NB4 (cell line): ENCODE data around the gene C1QBP.

Source experiments
- DNase-seq: peaks from one replicate; pipeline ENCODE4 v3.0.0; 2010; ENCODE audit warnings: low read depth
- H3K4me3 ChIP-seq: one replicate; pipeline ENCODE4 v1.5.1; 2011; ENCODE audit warnings: mild to moderate bottlenecking, low read depth, low read length, moderate library complexity
- MAX ChIP-seq: IDR thresholded peaks from 2 replicates; pipeline ENCODE4 v1.6.1; 2011; ENCODE audit warnings: low read depth, low read length
- MYC ChIP-seq: IDR thresholded peaks from 2 replicates; pipeline ENCODE4 v1.6.1; 2011; ENCODE audit warnings: low read depth, low read length
- POLR2A ChIP-seq: IDR thresholded peaks from 2 replicates; pipeline ENCODE4 v1.6.1; 2011; ENCODE audit warnings: mild to moderate bottlenecking; ENCODE audit not compliant: insufficient read length; ENCODE audit errors: extremely low read depth
- TF ChIP-seq, protein P1 (sequence below): IDR thresholded peaks from one replicate; pipeline ENCODE4 v1.5.1; 2012; ENCODE audit warnings: low read depth, low read length

Gene C1QBP

DNA sequence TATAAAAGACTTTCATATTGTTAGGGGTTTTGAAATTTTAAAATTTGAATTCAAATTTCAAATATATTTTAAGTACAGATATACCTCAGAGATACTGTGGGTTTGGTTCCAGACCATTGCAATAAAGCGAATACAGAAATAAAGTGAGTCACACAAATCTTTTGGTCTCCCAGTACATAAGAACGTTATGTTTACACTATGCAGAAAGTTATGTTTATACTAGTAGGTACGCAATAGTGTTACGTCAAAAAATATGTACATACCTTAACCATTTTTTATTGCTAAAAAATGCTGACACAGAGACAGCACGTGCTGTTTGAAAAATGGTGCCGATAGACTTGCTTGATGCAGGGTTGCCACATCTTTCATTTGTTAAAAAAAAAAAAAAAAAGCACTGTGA, 39.2 kb downstream of the C1QBP start:
- TF ChIP-seq, protein P1, sequence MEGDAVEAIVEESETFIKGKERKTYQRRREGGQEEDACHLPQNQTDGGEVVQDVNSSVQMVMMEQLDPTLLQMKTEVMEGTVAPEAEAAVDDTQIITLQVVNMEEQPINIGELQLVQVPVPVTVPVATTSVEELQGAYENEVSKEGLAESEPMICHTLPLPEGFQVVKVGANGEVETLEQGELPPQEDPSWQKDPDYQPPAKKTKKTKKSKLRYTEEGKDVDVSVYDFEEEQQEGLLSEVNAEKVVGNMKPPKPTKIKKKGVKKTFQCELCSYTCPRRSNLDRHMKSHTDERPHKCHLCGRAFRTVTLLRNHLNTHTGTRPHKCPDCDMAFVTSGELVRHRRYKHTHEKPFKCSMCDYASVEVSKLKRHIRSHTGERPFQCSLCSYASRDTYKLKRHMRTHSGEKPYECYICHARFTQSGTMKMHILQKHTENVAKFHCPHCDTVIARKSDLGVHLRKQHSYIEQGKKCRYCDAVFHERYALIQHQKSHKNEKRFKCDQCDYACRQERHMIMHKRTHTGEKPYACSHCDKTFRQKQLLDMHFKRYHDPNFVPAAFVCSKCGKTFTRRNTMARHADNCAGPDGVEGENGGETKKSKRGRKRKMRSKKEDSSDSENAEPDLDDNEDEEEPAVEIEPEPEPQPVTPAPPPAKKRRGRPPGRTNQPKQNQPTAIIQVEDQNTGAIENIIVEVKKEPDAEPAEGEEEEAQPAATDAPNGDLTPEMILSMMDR = no peak
- no peak for TF ChIP-seq MAX
- no peak for DNase-seq
- H3K4me3 ChIP-seq = no peak overlapping the region

DNA sequence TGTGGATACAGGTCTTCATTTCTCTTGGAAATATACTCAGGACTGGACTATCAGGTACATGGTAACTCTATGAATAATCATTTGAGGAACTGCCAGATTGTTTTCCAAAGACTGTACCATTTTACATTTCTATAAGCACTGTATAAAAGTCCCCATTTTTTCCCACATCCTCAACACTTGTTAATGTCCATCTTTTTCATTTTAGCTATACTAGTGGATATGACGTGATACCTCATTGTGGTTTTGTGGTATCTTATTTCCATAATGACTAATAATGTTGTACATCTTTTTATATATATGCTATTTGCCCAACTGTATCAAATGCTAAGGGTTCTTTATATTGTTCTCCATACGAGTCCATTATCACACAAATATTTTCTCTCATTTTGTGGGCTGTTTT, 42.3 kb downstream of the C1QBP start:
- TF ChIP-seq, protein P1 = no peak
- no peak for TF ChIP-seq MYC
- TF ChIP-seq MAX = no peak
- no peak for TF ChIP-seq POLR2A
- no peak overlapping the region for H3K4me3 ChIP-seq
- DNase-seq = no peak

DNA sequence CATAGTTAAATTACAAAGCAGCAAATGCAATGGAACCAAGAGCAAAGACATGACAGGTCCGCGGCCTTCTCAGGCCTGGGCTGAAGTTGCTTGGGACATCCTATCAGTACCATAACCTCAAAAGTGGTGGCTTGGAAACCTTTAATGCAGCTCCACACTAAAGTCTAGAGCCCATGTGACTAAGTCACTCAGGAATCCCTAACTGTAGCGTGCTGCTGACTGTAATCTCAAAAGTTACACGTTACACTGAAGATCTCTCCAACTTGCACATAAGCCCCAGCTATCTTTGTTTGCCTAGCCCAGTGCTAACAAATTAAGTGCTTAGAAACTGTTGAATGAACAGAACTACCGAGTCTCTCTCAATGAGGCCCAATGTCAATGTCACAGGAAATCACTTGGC, 47.3 kb downstream of the C1QBP start:
- no peak overlapping the region for H3K4me3 ChIP-seq
- TF ChIP-seq MYC = no peak
- TF ChIP-seq, protein P1 = no peak
- TF ChIP-seq MAX = no peak
- TF ChIP-seq POLR2A = no peak
- no peak for DNase-seq
